ENCODE data around the gene CDR2.

Gene CDR2

DNA sequence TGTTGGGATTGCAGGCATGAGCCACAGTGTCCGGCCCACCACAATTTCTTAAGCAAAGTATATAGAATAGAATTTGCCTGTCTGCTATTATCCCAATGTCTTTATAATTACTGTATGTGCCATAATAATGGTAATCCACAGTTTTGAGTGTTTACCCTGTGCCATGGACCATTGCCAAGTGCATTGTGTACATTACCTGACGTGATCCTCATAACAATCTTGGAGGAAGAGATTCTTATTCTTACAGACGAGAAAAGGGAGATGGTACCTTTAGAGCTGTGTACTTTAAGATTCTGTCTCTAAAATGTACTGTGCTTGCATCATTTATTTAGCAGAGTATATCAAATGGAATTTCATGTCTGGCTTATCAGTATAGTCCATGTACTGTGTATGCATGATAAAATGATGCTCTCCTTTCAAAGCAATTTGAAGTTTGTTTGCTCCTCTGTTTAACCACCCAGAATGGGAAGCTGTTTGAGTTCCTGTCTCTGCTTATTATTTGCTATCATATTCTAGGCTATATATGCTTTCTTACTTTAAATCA, 13.8 kb upstream of the CDR2 start:
- TF ChIP-seq, protein P1, sequence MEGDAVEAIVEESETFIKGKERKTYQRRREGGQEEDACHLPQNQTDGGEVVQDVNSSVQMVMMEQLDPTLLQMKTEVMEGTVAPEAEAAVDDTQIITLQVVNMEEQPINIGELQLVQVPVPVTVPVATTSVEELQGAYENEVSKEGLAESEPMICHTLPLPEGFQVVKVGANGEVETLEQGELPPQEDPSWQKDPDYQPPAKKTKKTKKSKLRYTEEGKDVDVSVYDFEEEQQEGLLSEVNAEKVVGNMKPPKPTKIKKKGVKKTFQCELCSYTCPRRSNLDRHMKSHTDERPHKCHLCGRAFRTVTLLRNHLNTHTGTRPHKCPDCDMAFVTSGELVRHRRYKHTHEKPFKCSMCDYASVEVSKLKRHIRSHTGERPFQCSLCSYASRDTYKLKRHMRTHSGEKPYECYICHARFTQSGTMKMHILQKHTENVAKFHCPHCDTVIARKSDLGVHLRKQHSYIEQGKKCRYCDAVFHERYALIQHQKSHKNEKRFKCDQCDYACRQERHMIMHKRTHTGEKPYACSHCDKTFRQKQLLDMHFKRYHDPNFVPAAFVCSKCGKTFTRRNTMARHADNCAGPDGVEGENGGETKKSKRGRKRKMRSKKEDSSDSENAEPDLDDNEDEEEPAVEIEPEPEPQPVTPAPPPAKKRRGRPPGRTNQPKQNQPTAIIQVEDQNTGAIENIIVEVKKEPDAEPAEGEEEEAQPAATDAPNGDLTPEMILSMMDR (IDR thresholded peaks at IDR 0.05) = no peak

DNA sequence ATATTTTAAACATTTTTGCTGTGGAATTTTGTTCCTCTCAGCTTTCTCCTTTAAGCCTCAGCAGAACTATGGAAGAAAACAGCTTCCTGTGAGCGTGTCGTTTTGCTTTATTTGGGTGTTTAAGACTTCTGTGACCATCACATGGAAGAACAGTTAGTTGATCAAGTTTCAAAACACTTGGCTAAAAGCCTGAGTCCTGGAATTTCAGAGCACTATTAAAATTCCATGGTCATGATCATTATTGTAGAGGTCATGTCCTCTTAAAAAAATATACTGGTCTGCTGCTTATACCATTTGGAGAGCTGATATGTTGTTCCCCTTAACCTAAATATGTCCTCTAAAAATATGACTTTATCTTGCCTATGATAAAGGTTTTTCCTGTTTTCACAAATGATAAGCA, 12.6 kb upstream of the CDR2 start:
- TF ChIP-seq, protein P1 (IDR thresholded peaks at IDR 0.05) = no peak

DNA sequence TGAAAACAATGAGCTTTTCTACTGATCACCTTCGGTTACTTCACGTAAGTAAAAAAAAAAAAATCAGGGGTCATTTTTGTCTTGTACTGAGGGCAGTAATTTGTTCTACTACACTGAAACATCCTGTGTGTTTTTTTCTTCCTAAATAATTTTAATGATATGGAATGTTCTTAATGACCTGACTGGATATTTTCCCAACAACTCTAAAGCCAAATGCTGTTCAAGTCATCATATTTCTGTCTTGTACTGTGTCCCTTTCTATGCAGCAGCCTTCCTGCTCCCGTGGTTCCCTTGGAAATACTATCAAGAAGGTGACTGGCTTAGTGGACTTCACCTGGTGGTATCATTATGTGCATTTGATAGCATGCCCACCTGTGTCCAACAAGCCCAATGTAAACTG, 10.8 kb upstream of the CDR2 start:
- TF ChIP-seq, protein P1 (IDR thresholded peaks at IDR 0.05) = no peak

DNA sequence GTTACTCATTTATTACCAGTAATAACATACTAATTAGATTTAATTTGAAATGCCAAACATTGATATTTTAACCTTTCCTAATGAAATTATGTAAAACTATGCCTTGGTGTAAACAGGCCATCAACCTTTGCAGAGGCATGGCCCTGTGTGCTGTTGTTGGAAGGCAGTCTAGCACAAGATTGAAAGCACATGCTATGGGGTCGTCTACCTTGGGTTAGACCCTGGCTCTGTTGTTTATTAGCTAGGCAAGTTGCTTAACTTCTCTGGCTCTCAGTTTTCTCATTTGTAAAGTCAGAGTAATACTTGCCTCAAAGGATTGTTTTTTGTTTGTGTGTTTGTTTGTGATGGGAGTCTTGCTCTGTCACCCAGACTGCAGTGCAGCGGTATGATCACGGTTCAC, 9.4 kb upstream of the CDR2 start:
- TF ChIP-seq, protein P1 (IDR thresholded peaks at IDR 0.05) = no peak

DNA sequence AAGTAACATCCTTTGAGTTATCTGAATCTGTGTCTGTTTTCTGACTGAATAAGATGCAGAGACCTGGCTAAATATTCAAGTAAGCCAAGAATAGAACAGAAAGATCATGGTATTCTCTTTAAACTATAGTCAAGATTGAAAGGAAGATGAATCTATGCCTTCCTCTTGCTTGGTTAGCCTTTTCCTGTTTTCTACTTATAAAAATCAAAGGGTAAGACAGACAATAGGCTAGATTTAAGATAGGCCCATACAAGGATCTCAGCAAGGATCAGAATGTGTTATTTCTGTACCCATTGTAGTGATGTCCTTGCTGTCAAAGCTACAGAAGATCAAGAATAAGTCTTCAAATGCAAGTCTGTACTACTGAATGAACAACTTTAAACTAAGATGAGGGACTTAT, 7.0 kb upstream of the CDR2 start:
- TF ChIP-seq, protein P1 (IDR thresholded peaks at IDR 0.05) = no peak

DNA sequence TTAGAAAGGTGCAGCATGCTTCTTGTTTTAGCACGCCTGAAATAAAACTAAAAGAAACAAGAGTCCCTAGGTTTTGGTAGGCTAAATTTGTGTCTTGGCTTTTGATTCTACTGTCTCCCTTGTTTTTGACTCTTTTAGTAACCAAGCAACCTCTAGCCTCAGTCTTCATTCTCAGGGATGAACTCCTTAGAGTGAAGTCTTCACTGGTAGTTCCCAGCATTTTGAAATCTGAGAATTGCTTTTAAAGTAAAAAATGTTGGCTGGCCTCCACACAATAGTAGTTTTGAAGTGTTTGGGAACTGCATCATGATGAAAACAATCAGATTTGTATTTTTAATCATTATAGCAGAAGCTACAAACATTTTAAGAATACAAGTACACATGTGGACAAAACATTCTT, 6.1 kb upstream of the CDR2 start:
- TF ChIP-seq, protein P1 (IDR thresholded peaks at IDR 0.05) = no peak

DNA sequence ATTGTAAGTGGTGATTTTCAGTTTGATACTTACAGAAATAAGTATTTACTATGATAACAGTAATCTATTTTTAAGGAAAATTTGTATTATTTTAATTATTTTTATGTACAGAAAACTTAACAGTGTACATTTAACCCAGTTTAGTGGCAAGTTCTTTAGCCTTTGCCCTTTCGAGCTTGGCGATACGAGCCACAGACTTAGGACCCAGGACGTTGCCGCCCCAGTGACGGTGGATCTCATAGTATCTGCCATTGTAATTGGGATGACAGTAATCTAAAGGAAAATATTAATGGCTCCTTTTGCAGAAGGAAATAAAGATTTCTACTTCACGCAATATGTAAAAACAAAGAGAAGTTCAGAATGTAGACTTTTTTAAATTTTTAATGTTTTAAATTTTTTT, 5.2 kb upstream of the CDR2 start:
- TF ChIP-seq, protein P1 (IDR thresholded peaks at IDR 0.05) = no peak
